ENCODE results near the gene TALDO1. TPM values are rescaled to one million over a fixed set of nuclear protein-coding genes. Genes with fewer than 3 reads are reported as not detected.

Gene TALDO1
- 332 and 365 TPM in 2 replicates for total RNA-seq

- DNase-seq (ENCODE audit: low read depth) = no peak
- TF ChIP-seq, protein P1, sequence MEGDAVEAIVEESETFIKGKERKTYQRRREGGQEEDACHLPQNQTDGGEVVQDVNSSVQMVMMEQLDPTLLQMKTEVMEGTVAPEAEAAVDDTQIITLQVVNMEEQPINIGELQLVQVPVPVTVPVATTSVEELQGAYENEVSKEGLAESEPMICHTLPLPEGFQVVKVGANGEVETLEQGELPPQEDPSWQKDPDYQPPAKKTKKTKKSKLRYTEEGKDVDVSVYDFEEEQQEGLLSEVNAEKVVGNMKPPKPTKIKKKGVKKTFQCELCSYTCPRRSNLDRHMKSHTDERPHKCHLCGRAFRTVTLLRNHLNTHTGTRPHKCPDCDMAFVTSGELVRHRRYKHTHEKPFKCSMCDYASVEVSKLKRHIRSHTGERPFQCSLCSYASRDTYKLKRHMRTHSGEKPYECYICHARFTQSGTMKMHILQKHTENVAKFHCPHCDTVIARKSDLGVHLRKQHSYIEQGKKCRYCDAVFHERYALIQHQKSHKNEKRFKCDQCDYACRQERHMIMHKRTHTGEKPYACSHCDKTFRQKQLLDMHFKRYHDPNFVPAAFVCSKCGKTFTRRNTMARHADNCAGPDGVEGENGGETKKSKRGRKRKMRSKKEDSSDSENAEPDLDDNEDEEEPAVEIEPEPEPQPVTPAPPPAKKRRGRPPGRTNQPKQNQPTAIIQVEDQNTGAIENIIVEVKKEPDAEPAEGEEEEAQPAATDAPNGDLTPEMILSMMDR (conservative IDR thresholded peaks at IDR 0.05; ENCODE audit: low read depth, low read length) = no peak
Observed at GRCh38 chr11:747158-748006, at the start of gene TALDO1. Gene TALDO1, plus strand, starts transcription at chr11:747464. Its CDS starts 18 bp downstream, at chr11:747482.

DNA sequence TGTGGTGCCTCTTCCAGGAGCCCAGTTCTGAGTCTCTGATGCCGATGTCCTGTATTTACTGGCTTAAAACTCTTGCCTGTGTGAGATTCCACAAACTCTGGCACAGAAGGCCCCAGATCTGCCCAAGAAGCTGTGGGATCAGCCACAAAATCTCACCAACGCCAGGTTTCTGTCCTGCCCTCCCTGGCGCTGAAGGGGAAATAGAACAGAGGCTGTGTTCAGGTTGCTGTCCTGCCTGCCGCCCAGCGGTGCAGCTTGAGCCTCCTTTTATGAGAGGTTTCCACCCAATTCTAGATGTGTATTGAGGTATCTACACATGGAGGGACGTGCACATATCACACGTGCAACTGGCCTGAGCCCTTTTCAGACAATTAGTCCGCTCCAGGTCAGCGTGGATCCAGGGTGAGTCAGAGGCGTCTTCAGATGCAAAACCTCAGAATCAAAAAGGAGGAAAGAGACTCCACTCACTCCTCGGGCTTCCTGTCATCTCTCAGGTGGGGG is 49.4 kb upstream of the TALDO1 start:
- DNase-seq (ENCODE audit: low read depth) = no peak
- peak overlapping the region; percentile 15 for H3K4me3 ChIP-seq (ENCODE audit: low read depth, low read length)
- TF ChIP-seq, protein P1 (conservative IDR thresholded peaks at IDR 0.05; ENCODE audit: low read depth, low read length) = no peak

More at GRCh38 chr11:747158-748006, at the start of gene TALDO1:
- peak within 1 kb of the TSS; percentile 89 for H3K4me3 ChIP-seq (ENCODE audit: low read depth, low read length)

- DNase-seq (ENCODE audit: low read depth) = no peak
- H3K4me3 ChIP-seq (ENCODE audit: low read depth, low read length) = no peak overlapping the region
- TF ChIP-seq, protein P1 (conservative IDR thresholded peaks at IDR 0.05; ENCODE audit: low read depth, low read length) = no peak
Observed at GRCh38 chr11:698493-699115, 48.7 kb upstream of the TALDO1 start.

DNA sequence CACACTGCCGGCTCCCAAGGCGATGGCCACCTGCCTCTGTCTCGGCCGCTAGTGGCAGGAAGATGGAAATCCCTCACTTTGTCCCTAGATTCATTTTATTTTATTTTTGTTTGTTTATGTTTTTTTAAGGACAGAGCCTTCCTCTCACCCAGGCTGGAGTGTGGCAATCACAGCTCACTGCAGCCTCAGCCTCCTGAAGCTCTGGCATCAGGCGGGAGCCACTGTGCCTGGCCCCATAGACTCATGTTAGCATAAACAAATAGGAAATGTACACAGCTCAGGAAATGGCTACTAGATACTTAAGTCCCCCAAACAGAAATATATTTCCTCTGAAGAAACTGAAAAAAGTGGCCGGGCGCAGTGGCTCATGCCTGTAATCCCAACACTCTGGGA is 48.2 kb upstream of the TALDO1 start:
- DNase-seq (ENCODE audit: low read depth) = no peak
- TF ChIP-seq, protein P1 (conservative IDR thresholded peaks at IDR 0.05; ENCODE audit: low read depth, low read length) = no peak
- no peak overlapping the region for H3K4me3 ChIP-seq (ENCODE audit: low read depth, low read length)

DNA sequence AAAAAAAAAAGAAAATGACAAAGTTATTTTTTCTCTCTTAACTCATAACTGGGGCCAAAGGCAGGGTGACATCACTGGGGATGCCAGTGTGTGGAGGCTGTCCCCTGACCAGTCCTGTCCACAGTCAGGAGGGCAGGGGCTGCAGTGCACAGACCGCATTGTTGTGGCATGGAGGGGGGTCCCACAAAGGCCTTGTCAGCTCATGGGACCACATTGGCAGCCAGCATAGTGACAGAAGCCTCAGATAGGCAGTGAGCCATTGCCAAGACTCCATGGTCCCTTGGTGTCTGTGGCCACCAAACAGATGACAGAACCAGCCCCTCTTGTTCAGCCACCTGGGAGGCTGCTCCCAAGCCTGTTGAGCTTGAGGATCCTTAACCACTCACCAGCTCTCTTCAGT is 47.5 kb upstream of the TALDO1 start:
- DNase-seq (ENCODE audit: low read depth) = no peak
- no peak overlapping the region for H3K4me3 ChIP-seq (ENCODE audit: low read depth, low read length)
- TF ChIP-seq, protein P1 (conservative IDR thresholded peaks at IDR 0.05; ENCODE audit: low read depth, low read length) = no peak

GRCh38 chr11:701741-702461 is 45.4 kb upstream of the TALDO1 start:
- TF ChIP-seq, protein P1 (conservative IDR thresholded peaks at IDR 0.05; ENCODE audit: low read depth, low read length) = no peak
- no peak overlapping the region for H3K4me3 ChIP-seq (ENCODE audit: low read depth, low read length)
- DNase-seq (ENCODE audit: low read depth) = no peak
